ENCODE data around the gene PRRG1.

DNA sequence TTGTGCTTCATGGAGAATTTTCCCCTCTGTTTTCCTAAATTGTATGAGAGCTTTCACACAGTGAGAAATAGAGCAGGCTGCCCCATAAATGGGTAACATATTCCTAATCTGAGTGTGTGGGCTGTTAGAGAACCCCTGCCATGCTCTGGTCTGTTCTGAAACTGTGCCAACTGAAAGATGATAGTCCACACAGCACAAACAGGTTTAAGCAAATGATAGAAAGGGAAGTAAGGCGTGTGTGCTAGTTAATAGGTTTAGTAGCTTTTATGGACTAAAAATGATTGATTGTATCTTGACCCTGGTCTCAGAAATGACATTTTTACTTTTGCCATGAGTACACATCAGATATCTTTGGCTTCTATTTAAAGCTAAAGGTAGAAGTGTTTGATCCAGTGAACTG lies 106.2 kb downstream of the PRRG1 start:
- TF ChIP-seq SMC3 (IDR thresholded peaks at IDR 0.05; ENCODE audit: low read length) (no peak), HDAC2 (CRISPR knock-in tag; IDR thresholded peaks at IDR 0.05) (no peak), GZF1 (CRISPR knock-in tag; IDR thresholded peaks at IDR 0.05) (no peak), PCBP1 (IDR thresholded peaks at IDR 0.05; ENCODE audit: borderline replicate concordance, low read depth, low read length) (no peak), ZNF326 (CRISPR knock-in tag; IDR thresholded peaks at IDR 0.05; ENCODE audit: borderline replicate concordance) (no peak)
- TF ChIP-seq, protein P1, sequence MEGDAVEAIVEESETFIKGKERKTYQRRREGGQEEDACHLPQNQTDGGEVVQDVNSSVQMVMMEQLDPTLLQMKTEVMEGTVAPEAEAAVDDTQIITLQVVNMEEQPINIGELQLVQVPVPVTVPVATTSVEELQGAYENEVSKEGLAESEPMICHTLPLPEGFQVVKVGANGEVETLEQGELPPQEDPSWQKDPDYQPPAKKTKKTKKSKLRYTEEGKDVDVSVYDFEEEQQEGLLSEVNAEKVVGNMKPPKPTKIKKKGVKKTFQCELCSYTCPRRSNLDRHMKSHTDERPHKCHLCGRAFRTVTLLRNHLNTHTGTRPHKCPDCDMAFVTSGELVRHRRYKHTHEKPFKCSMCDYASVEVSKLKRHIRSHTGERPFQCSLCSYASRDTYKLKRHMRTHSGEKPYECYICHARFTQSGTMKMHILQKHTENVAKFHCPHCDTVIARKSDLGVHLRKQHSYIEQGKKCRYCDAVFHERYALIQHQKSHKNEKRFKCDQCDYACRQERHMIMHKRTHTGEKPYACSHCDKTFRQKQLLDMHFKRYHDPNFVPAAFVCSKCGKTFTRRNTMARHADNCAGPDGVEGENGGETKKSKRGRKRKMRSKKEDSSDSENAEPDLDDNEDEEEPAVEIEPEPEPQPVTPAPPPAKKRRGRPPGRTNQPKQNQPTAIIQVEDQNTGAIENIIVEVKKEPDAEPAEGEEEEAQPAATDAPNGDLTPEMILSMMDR (CRISPR knock-in tag; IDR thresholded peaks at IDR 0.05): no peak
- TF ChIP-seq, protein P2, sequence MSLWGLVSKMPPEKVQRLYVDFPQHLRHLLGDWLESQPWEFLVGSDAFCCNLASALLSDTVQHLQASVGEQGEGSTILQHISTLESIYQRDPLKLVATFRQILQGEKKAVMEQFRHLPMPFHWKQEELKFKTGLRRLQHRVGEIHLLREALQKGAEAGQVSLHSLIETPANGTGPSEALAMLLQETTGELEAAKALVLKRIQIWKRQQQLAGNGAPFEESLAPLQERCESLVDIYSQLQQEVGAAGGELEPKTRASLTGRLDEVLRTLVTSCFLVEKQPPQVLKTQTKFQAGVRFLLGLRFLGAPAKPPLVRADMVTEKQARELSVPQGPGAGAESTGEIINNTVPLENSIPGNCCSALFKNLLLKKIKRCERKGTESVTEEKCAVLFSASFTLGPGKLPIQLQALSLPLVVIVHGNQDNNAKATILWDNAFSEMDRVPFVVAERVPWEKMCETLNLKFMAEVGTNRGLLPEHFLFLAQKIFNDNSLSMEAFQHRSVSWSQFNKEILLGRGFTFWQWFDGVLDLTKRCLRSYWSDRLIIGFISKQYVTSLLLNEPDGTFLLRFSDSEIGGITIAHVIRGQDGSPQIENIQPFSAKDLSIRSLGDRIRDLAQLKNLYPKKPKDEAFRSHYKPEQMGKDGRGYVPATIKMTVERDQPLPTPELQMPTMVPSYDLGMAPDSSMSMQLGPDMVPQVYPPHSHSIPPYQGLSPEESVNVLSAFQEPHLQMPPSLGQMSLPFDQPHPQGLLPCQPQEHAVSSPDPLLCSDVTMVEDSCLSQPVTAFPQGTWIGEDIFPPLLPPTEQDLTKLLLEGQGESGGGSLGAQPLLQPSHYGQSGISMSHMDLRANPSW (CRISPR knock-in tag; IDR thresholded peaks at IDR 0.05; ENCODE audit: borderline replicate concordance): no peak
- TF ChIP-seq, protein P3, sequence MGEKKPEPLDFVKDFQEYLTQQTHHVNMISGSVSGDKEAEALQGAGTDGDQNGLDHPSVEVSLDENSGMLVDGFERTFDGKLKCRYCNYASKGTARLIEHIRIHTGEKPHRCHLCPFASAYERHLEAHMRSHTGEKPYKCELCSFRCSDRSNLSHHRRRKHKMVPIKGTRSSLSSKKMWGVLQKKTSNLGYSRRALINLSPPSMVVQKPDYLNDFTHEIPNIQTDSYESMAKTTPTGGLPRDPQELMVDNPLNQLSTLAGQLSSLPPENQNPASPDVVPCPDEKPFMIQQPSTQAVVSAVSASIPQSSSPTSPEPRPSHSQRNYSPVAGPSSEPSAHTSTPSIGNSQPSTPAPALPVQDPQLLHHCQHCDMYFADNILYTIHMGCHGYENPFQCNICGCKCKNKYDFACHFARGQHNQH (CRISPR knock-in tag; IDR thresholded peaks at IDR 0.05): no peak
- TF ChIP-seq, protein P4, sequence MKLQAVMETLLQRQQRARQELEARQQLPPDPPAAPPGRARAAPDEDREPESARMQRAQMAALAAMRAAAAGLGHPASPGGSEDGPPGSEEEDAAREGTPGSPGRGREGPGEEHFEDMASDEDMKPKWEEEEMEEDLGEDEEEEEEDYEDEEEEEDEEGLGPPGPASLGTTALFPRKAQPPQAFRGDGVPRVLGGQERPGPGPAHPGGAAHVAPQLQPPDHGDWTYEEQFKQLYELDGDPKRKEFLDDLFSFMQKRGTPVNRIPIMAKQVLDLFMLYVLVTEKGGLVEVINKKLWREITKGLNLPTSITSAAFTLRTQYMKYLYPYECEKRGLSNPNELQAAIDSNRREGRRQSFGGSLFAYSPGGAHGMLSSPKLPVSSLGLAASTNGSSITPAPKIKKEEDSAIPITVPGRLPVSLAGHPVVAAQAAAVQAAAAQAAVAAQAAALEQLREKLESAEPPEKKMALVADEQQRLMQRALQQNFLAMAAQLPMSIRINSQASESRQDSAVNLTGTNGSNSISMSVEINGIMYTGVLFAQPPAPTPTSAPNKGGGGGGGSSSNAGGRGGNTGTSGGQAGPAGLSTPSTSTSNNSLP (IDR thresholded peaks at IDR 0.05; ENCODE audit: low read depth, low read length): no peak

Data from HepG2 (cell line).